ENCODE results near the gene IL11. TPM values are rescaled to one million over a fixed set of nuclear protein-coding genes. Genes with fewer than 3 reads are reported as not detected.
A peak's percentile ranks its signal among the peaks of the same experiment; 100 is the strongest.

Gene IL11
- polyA plus RNA-seq, 2 of the 4 experiments (the other 2 are of a cell fraction), result 52.4 to 100.0 TPM

DNA sequence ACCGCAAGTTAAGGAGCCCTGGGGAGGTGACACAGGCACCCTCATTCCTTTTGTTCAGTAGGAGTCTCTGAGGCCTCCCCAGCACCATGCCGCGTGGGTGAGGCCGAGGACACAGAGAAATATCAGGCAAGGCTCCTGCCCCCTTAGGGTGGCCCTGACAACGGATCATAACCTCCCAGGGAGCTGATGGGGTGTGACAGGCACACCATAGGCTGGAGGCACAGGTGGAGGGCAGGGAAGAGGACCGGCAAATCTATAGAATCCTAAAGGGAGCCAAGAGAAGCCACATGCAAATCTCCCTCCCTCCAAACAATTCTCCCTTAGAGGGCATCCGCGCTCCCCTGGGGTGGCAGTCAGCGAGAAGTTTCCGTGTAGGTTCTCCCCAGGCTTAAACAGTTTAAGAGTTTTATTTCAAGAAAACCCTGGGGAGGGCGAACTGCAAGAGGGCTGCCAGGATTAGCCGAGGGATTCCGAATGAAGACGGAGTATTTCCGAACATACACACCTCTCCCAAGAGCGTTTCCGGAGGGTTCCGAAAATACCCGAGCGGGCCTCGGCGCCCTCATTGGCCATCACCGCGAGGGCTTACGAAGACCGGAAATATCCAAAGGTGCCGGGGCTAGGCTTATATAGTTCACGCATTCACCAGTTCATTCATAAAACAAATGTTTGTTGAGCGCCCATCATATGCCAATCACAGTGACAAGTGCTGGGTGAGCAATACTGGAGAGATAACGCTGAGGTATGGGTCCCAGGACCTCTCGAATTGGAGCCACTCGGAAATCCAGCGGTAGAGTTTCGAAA, 14.9 kb upstream of the IL11 start:
- POLR2A ChIA-PET, result interaction anchor here (0.9 to 6.5 kb wide), 10 partner anchors 10 to 126 kb away, joined by 4 to 55 read pairs (median 10); partner anchors contain the start of genes HSPBP1, IL11, KMT5C and PPP6R1
- DNase-seq (ENCODE audit: low read depth in 1 of 2, low spot score in 1 of 2), result peak; percentile 92 to 97
- 9% methylated on average over 34 of the region's 34 CpGs for WGBS (ENCODE audit: missing lambda C conversion rate)
- TF ChIP-seq ZNF302 (CRISPR knock-in tag; IDR thresholded peaks at IDR 0.05) (no peak), ESRRA (IDR thresholded peaks at IDR 0.05; ENCODE audit: borderline replicate concordance, low read length) (no peak), FOSL2 (IDR thresholded peaks at IDR 0.05) (no peak), FOSL2 (CRISPR knock-in tag; IDR thresholded peaks at IDR 0.05) (no peak), EHF (CRISPR knock-in tag; IDR thresholded peaks at IDR 0.05) (0 out of 2 replicates have a peak, but pooled peaks have one; percentile 28), KDM5A (IDR thresholded peaks at IDR 0.05) (no peak), FOXS1 (CRISPR knock-in tag; IDR thresholded peaks at IDR 0.05) (no peak), ZFP36 (IDR thresholded peaks at IDR 0.05; ENCODE audit: borderline replicate concordance, partially characterized antibody) (no peak), ZSCAN20 (CRISPR knock-in tag; IDR thresholded peaks at IDR 0.05) (no peak), MAFK (IDR thresholded peaks at IDR 0.05; ENCODE audit: partially characterized antibody) (no peak), EP300 (IDR thresholded peaks at IDR 0.05) (no peak), ZC3H11A (IDR thresholded peaks at IDR 0.05) (no peak), RAD21 (conservative IDR thresholded peaks at IDR 0.05 in 1 of 2, IDR thresholded peaks at IDR 0.05 in 1 of 2) (no peak), GATA3 (IDR thresholded peaks at IDR 0.05; ENCODE audit: borderline replicate concordance) (peak; percentile 41; the same call in 1 of the 2 replicates), SREBF2 (IDR thresholded peaks at IDR 0.05) (no peak), CEBPB (IDR thresholded peaks at IDR 0.05) (no peak), NFE2L2 (conservative IDR thresholded peaks at IDR 0.05; ENCODE audit: low read length) (no peak), CHD2 (IDR thresholded peaks at IDR 0.05; ENCODE audit: low read length, partially characterized antibody) (no peak), JUN (IDR thresholded peaks at IDR 0.05) (no peak), HOXB13 (CRISPR knock-in tag; IDR thresholded peaks at IDR 0.05; ENCODE audit: low read depth) (peak; percentile 74; the same call in 1 of the 2 replicates)
- TF ChIP-seq, protein P1, sequence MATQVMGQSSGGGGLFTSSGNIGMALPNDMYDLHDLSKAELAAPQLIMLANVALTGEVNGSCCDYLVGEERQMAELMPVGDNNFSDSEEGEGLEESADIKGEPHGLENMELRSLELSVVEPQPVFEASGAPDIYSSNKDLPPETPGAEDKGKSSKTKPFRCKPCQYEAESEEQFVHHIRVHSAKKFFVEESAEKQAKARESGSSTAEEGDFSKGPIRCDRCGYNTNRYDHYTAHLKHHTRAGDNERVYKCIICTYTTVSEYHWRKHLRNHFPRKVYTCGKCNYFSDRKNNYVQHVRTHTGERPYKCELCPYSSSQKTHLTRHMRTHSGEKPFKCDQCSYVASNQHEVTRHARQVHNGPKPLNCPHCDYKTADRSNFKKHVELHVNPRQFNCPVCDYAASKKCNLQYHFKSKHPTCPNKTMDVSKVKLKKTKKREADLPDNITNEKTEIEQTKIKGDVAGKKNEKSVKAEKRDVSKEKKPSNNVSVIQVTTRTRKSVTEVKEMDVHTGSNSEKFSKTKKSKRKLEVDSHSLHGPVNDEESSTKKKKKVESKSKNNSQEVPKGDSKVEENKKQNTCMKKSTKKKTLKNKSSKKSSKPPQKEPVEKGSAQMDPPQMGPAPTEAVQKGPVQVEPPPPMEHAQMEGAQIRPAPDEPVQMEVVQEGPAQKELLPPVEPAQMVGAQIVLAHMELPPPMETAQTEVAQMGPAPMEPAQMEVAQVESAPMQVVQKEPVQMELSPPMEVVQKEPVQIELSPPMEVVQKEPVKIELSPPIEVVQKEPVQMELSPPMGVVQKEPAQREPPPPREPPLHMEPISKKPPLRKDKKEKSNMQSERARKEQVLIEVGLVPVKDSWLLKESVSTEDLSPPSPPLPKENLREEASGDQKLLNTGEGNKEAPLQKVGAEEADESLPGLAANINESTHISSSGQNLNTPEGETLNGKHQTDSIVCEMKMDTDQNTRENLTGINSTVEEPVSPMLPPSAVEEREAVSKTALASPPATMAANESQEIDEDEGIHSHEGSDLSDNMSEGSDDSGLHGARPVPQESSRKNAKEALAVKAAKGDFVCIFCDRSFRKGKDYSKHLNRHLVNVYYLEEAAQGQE (IDR thresholded peaks at IDR 0.05), result no peak
- TF ChIP-seq, protein P2, sequence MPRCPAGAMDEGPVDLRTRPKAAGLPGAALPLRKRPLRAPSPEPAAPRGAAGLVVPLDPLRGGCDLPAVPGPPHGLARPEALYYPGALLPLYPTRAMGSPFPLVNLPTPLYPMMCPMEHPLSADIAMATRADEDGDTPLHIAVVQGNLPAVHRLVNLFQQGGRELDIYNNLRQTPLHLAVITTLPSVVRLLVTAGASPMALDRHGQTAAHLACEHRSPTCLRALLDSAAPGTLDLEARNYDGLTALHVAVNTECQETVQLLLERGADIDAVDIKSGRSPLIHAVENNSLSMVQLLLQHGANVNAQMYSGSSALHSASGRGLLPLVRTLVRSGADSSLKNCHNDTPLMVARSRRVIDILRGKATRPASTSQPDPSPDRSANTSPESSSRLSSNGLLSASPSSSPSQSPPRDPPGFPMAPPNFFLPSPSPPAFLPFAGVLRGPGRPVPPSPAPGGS (IDR thresholded peaks at IDR 0.05), result no peak
- TF ChIP-seq, protein P3, sequence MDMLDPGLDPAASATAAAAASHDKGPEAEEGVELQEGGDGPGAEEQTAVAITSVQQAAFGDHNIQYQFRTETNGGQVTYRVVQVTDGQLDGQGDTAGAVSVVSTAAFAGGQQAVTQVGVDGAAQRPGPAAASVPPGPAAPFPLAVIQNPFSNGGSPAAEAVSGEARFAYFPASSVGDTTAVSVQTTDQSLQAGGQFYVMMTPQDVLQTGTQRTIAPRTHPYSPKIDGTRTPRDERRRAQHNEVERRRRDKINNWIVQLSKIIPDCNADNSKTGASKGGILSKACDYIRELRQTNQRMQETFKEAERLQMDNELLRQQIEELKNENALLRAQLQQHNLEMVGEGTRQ (IDR thresholded peaks at IDR 0.05), result no peak
- TF ChIP-seq, protein P4, sequence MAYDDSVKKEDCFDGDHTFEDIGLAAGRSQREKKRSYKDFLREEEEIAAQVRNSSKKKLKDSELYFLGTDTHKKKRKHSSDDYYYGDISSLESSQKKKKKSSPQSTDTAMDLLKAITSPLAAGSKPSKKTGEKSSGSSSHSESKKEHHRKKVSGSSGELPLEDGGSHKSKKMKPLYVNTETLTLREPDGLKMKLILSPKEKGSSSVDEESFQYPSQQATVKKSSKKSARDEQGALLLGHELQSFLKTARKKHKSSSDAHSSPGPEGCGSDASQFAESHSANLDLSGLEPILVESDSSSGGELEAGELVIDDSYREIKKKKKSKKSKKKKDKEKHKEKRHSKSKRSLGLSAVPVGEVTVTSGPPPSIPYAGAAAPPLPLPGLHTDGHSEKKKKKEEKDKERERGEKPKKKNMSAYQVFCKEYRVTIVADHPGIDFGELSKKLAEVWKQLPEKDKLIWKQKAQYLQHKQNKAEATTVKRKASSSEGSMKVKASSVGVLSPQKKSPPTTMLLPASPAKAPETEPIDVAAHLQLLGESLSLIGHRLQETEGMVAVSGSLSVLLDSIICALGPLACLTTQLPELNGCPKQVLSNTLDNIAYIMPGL (CRISPR knock-in tag; IDR thresholded peaks at IDR 0.05; ENCODE audit: borderline replicate concordance), result no peak
- TF ChIP-seq, protein P5, sequence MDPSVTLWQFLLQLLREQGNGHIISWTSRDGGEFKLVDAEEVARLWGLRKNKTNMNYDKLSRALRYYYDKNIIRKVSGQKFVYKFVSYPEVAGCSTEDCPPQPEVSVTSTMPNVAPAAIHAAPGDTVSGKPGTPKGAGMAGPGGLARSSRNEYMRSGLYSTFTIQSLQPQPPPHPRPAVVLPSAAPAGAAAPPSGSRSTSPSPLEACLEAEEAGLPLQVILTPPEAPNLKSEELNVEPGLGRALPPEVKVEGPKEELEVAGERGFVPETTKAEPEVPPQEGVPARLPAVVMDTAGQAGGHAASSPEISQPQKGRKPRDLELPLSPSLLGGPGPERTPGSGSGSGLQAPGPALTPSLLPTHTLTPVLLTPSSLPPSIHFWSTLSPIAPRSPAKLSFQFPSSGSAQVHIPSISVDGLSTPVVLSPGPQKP (IDR thresholded peaks at IDR 0.05; ENCODE audit: low read depth, low read length), result no peak
- TF ChIP-seq, protein P6, sequence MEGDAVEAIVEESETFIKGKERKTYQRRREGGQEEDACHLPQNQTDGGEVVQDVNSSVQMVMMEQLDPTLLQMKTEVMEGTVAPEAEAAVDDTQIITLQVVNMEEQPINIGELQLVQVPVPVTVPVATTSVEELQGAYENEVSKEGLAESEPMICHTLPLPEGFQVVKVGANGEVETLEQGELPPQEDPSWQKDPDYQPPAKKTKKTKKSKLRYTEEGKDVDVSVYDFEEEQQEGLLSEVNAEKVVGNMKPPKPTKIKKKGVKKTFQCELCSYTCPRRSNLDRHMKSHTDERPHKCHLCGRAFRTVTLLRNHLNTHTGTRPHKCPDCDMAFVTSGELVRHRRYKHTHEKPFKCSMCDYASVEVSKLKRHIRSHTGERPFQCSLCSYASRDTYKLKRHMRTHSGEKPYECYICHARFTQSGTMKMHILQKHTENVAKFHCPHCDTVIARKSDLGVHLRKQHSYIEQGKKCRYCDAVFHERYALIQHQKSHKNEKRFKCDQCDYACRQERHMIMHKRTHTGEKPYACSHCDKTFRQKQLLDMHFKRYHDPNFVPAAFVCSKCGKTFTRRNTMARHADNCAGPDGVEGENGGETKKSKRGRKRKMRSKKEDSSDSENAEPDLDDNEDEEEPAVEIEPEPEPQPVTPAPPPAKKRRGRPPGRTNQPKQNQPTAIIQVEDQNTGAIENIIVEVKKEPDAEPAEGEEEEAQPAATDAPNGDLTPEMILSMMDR (IDR thresholded peaks at IDR 0.05), result no peak
- TF ChIP-seq, protein P7, sequence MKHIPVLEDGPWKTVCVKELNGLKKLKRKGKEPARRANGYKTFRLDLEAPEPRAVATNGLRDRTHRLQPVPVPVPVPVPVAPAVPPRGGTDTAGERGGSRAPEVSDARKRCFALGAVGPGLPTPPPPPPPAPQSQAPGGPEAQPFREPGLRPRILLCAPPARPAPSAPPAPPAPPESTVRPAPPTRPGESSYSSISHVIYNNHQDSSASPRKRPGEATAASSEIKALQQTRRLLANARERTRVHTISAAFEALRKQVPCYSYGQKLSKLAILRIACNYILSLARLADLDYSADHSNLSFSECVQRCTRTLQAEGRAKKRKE (CRISPR knock-in tag; IDR thresholded peaks at IDR 0.05; ENCODE audit: low read depth), result 0 out of 2 replicates have a peak, but pooled peaks have one; percentile 33

More for the DNA sequence above, 14.9 kb upstream of the IL11 start:
- Histone ChIP-seq H3K4me3 (peak overlapping the region; percentile 89), H3K27ac (peak overlapping the region; percentile 89 to 99), H3K4me1 (peaks cover 42% of the 10 kb centered on the region), H3K9me3 (peaks cover 6% of the 10 kb centered on the region; the same call in 2 of the 3 replicates), H3K4me2 (peak overlapping the region; percentile 92)
- FAIRE-seq (peak; percentile 81), ATAC-seq (peak; percentile 67 to 87)
- CTCF ChIA-PET, result interaction anchor here (0.6 to 3.2 kb wide), 35 partner anchors 9 to 247 kb away, joined by 3 to 62 read pairs (median 8); partner anchors contain the start of genes DNAAF3, GARIN5B, HSPBP1 and IL11
